H1 (cell line): ENCODE results near the gene TBC1D22A. TPM values are rescaled to one million over a fixed set of nuclear protein-coding genes. Genes with fewer than 3 reads are reported as not detected.

Source experiments
- CTCF ChIA-PET: fragments of 300-600 bp; sonication (Branson Sonifier 250); formaldehyde crosslinking; loops from one replicate; lab custom pipeline; 2021; ENCODE audit not compliant: partially characterized antibody; lab: Charles Lee
- POLR2A ChIA-PET: fragments of 300-600 bp; sonication (Branson Sonifier 250); formaldehyde crosslinking; loops from one replicate; lab custom pipeline; 2021; ENCODE audit warnings: inconsistent platforms; ENCODE audit not compliant: partially characterized antibody; lab: Charles Lee
- DNase-seq, 2 experiments: peaks; one replicate each; pipeline versions ENCODE4 v3.0.0 to v3.0.0-alpha.2; 2010 to 2022; ENCODE audit warnings: low spot score in 2 of 2, low read depth in 1 of 2, mixed read lengths in 1 of 2
- FAIRE-seq: peaks from 2 replicates; lab custom pipeline; 2011; peaks lifted over from hg19 to GRCh38; lab: Jason Lieb, UNC
- H2AFZ ChIP-seq: 2 replicates; pipeline ENCODE4 v1.8.1; 2012; ENCODE audit warnings: low read length, inconsistent platforms
- H2AK5ac ChIP-seq: 2 replicates; pipeline ENCODE4 v1.6.1; 2013; ENCODE audit warnings: low read depth, low read length
- H2BK120ac ChIP-seq: replicated peaks from 2 replicates; pipeline ENCODE3; 2013; ENCODE audit warnings: low read depth, low read length, inconsistent platforms
- H2BK12ac ChIP-seq: 2 replicates; pipeline ENCODE4 v1.6.1; 2013; ENCODE audit warnings: low read depth, low read length
- H2BK15ac ChIP-seq: 2 replicates; pipeline ENCODE4 v1.6.1; 2013; ENCODE audit warnings: low read length
- H2BK20ac ChIP-seq: 2 replicates; pipeline ENCODE4 v1.6.1; 2013; ENCODE audit warnings: low read length
- H2BK5ac ChIP-seq: 2 replicates; pipeline ENCODE4 v1.6.1; 2013; ENCODE audit warnings: low read depth, low read length
- H3K14ac ChIP-seq: 2 replicates; pipeline ENCODE4 v1.6.1; 2013; ENCODE audit warnings: inconsistent platforms; ENCODE audit not compliant: insufficient read length
- H3K18ac ChIP-seq: 2 replicates; pipeline ENCODE4 v1.6.1; 2013; ENCODE audit warnings: low read length; ENCODE audit errors: extremely low read depth
- H3K23ac ChIP-seq: 2 replicates; pipeline ENCODE4 v1.6.1; 2013; ENCODE audit warnings: inconsistent platforms; ENCODE audit not compliant: insufficient read length
- H3K23me2 ChIP-seq: 2 replicates; pipeline ENCODE4 v1.6.1; 2013; ENCODE audit warnings: low read depth, low read length
- H3K27ac ChIP-seq: 2 replicates; pipeline ENCODE4 v1.6.1; 2011; ENCODE audit warnings: low read depth, low read length, inconsistent platforms
- H3K27me3 ChIP-seq, 4 experiments: replicated peaks in 1 of 4; 1 replicate in 1 of 4; 2 replicates in 3 of 4; pipeline versions ENCODE4 v1.6.1 to v1.8.1; 2011 to 2013; ENCODE audit warnings: low read length in 3 of 4, mild to moderate bottlenecking in 3 of 4, inconsistent platforms in 2 of 4, mixed read lengths in 2 of 4, moderate library complexity in 1 of 4; ENCODE audit not compliant: control insufficient read depth in 3 of 4, insufficient read depth in 3 of 4; ENCODE audit errors: extremely low read depth in 1 of 4
- H3K36me3 ChIP-seq, 4 experiments: 2 replicates each; pipeline versions ENCODE4 v1.6.1 to v1.8.1; 2011 to 2013; ENCODE audit warnings: mild to moderate bottlenecking in 4 of 4, low read length in 3 of 4, moderate library complexity in 2 of 4, control low read depth in 1 of 4, inconsistent platforms in 1 of 4; ENCODE audit not compliant: insufficient read depth in 4 of 4, control insufficient read depth in 2 of 4
- H3K4ac ChIP-seq: replicated peaks from 2 replicates; pipeline ENCODE3; 2013; ENCODE audit warnings: low read length, low read depth, mixed read lengths, inconsistent platforms; ENCODE audit not compliant: insufficient read length
- H3K4me1 ChIP-seq, 4 experiments: replicated peaks in 1 of 4; 1 replicate in 1 of 4; 2 replicates in 3 of 4; pipeline versions ENCODE4 v1.6.1 to v1.8.1; 2011 to 2013; ENCODE audit warnings: low read length in 3 of 4, inconsistent platforms in 2 of 4, mixed read lengths in 1 of 4; ENCODE audit not compliant: insufficient read depth in 4 of 4, control insufficient read depth in 3 of 4
- H3K4me2 ChIP-seq, 2 experiments: 2 replicates each; pipeline versions ENCODE4 v1.6.1 to v1.8.1; 2011 to 2013; ENCODE audit warnings: low read depth in 2 of 2, low read length in 2 of 2, control low read depth in 1 of 2, inconsistent platforms in 1 of 2, mild to moderate bottlenecking in 1 of 2; ENCODE audit not compliant: insufficient read depth in 1 of 2
- H3K4me3 ChIP-seq, 4 experiments: fragments of 200-600, 300-600 bp in 1 of 4; sonication (generic), shearing (Covaris generic), sonication (Bioruptor Twin) in 1 of 4; 2 replicates each; pipeline versions ENCODE4 v1.5.1 to v1.8.1; 2011 to 2016; ENCODE audit warnings: low read length in 4 of 4, low read depth in 3 of 4, control low read depth in 2 of 4, inconsistent platforms in 2 of 4, mild to moderate bottlenecking in 2 of 4, mixed read lengths in 1 of 4, moderate library complexity in 1 of 4; ENCODE audit not compliant: insufficient read depth in 2 of 4; ENCODE audit errors: extremely low read depth in 1 of 4
- H3K56ac ChIP-seq: replicated peaks from 2 replicates; pipeline ENCODE3; 2013; ENCODE audit warnings: low read depth, mild to moderate bottlenecking, mixed read lengths, low read length, inconsistent platforms; ENCODE audit not compliant: insufficient read length
- H3K79me1 ChIP-seq: 2 replicates; pipeline ENCODE4 v1.6.1; 2013; ENCODE audit warnings: low read depth, low read length, control low read depth
- H3K79me2 ChIP-seq, 2 experiments: 2 replicates each; pipeline versions ENCODE4 v1.6.1 to v1.8.1; 2012 to 2013; ENCODE audit warnings: low read length in 2 of 2, mild to moderate bottlenecking in 2 of 2, inconsistent platforms in 1 of 2; ENCODE audit not compliant: insufficient read depth in 2 of 2, control insufficient read depth in 1 of 2
- H3K9ac ChIP-seq, 4 experiments: replicated peaks in 1 of 4; 1 replicate in 1 of 4; 2 replicates in 3 of 4; pipeline versions ENCODE4 v1.6.1 to v1.8.1; 2011 to 2013; ENCODE audit warnings: low read depth in 3 of 4, low read length in 3 of 4, control low read depth in 2 of 4, mild to moderate bottlenecking in 2 of 4, moderate library complexity in 2 of 4, inconsistent platforms in 1 of 4; ENCODE audit errors: extremely low read depth in 1 of 4
- H3K9me3 ChIP-seq, 2 experiments: 2 replicates each; pipeline versions ENCODE4 v1.6.1 to v1.8.1; 2012 to 2013; ENCODE audit warnings: mild to moderate bottlenecking in 2 of 2, moderate library complexity in 2 of 2, control low read depth in 1 of 2, inconsistent platforms in 1 of 2, low read depth in 1 of 2, low read length in 1 of 2, mixed read lengths in 1 of 2; ENCODE audit not compliant: insufficient read depth in 2 of 2
- H4K20me1 ChIP-seq, 2 experiments: replicated peaks in 1 of 2; 2 replicates each; pipeline versions ENCODE3 to v1.8.1; 2011 to 2013; ENCODE audit warnings: inconsistent platforms in 2 of 2, low read length in 2 of 2, mild to moderate bottlenecking in 1 of 2; ENCODE audit not compliant: insufficient read depth in 2 of 2, control insufficient read depth in 1 of 2
- H4K5ac ChIP-seq: 2 replicates; pipeline ENCODE4 v1.6.1; 2013; ENCODE audit warnings: low read length, low read depth, mixed read lengths, inconsistent platforms; ENCODE audit not compliant: insufficient read length
- H4K8ac ChIP-seq: 2 replicates; pipeline ENCODE4 v1.8.0; 2013; ENCODE audit warnings: mild to moderate bottlenecking, moderate library complexity, low read length, inconsistent platforms; ENCODE audit not compliant: insufficient read depth; ENCODE audit errors: extremely low read depth
- H4K91ac ChIP-seq: replicated peaks from 2 replicates; pipeline ENCODE3; 2013; ENCODE audit warnings: low read length, mixed read lengths, inconsistent platforms; ENCODE audit not compliant: insufficient read length
- SP2 ChIP-seq: IDR thresholded peaks from 2 replicates; pipeline ENCODE4 v1.6.1; 2012; ENCODE audit warnings: mild to moderate bottlenecking, low read length, inconsistent platforms
- WGBS, 2 experiments: shearing (Covaris generic) in 1 of 2; methylation state at CpG; one replicate each; pipeline versions ENCODE4 v1.1.6 to v1.1.7; 2013 to 2015; ENCODE audit warnings: low lambda C conversion rate in 2 of 2, mixed read lengths in 2 of 2, inconsistent platforms in 1 of 2, low coverage in 1 of 2, missing lambda C conversion rate in 1 of 2; ENCODE audit not compliant: insufficient replicate concordance in 2 of 2, insufficient coverage in 1 of 2, insufficient read length in 1 of 2; ENCODE audit errors: extremely low coverage in 1 of 2, missing lambda C conversion rate in 1 of 2; 5-methylcytosine and 5-hydroxymethylcytosine counted together
- polyA plus RNA-seq, 7 experiments: library from polyadenylated mRNA; depleted of rRNA in 3 of 7; stranded (reverse) in 5 of 7; unstranded in 2 of 7; fragments of >200 nt in 5 of 7; fragments of 200-250 nt in 2 of 7; gene quantifications; 1 replicate in 5 of 7; 2 replicates in 1 of 7; 4 replicates in 1 of 7; pipeline versions ENCODE4 v1.2.1 to v1.2.3, GENCODE V29; 2011 to 2013; ENCODE audit warnings: missing spikeins in 2 of 7, mixed read lengths in 2 of 7
- total RNA-seq: library from RNA; stranded (reverse); fragmentation: NEBNext Ultra II Directional; extraction: Animal tissue kit (Norgen Biotek cat#: 25700); gene quantifications from 2 replicates; pipeline ENCODE4 v1.2.1, GENCODE V29; 2021

The TBC1D22A gene
- total and polyA plus RNA-seq, 2 of the 8 experiments (the other 6 are each of a cell fraction or from before 2014, with no cell fraction given), result 11.9 to 18.4 TPM

DNA sequence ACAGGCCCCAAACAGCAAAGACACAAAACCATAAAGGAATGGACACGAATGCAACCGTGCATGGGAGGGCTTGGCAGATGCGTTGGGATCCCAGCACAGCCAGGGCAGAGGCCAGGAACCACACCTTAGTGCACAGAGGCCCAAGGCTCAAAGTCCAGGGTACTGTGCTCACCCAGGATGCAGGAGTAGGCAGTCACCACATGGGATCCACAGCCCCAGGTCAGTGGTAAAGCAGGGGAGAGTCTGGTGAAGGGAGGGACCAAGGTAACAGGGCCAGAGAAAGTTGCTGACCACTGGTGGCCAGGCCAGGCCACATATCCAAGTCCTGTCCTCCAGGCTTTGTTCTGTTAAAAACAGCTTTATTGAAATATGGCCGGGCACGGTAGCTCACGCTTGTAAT, 17.9 kb upstream of the TBC1D22A start:
- Histone ChIP-seq H3K4me1 (no peaks in the 10 kb centered on the region; a peak in 1 of 7 replicates), H4K8ac (no peak overlapping the region), H3K9ac (no peak overlapping the region), H2BK5ac (no peak overlapping the region), H3K23ac (no peak overlapping the region), H3K27me3 (peaks cover 0 to 7% (median 2%) of the 10 kb centered on the region in 4 experiments; a peak in 5 of 7 replicates), H3K4ac (no peak overlapping the region), H3K36me3 (no peaks in the 10 kb centered on the region), H3K79me2 (no peaks in the 10 kb centered on the region), H3K4me2 (no peak overlapping the region), H2AK5ac (no peak overlapping the region), H2BK20ac (no peak overlapping the region), H4K91ac (no peak overlapping the region), H3K9me3 (no peaks in the 10 kb centered on the region), H2AFZ (no peak overlapping the region), H3K4me3 (no peak overlapping the region), H3K79me1 (no peaks in the 10 kb centered on the region), H2BK12ac (no peak overlapping the region), H3K14ac (no peak overlapping the region), H2BK120ac (no peak overlapping the region), H4K20me1 (no peaks in the 10 kb centered on the region), H3K18ac (no peak overlapping the region), H3K23me2 (no peaks in the 10 kb centered on the region), H3K56ac (no peak overlapping the region), H2BK15ac (no peak overlapping the region), H3K27ac (no peak overlapping the region), H4K5ac (no peak overlapping the region)
- WGBS, 2 experiments, result 86% methylated on average over 6 of the region's 6 CpGs; no CpG with 5 or more reads in 1 of the 2 experiments
- FAIRE-seq (no peak), DNase-seq (no peak)
- POLR2A ChIA-PET, result interaction anchor here (2.2 kb wide), 1 partner anchor 18 kb away, joined by 7 read pairs; the partner anchor contains the start of gene TBC1D22A
- CTCF ChIA-PET, result interaction anchor here (0.7 to 0.9 kb wide), 2 partner anchors 14 to 81 kb away, joined by 3 read pairs; no protein-coding TSS in a partner anchor
- TF ChIP-seq SP2, result no peak
